ENCODE data around the gene CD63.
A peak's percentile ranks its signal among the peaks of the same experiment; 100 is the strongest.

CD63 gene

DNA sequence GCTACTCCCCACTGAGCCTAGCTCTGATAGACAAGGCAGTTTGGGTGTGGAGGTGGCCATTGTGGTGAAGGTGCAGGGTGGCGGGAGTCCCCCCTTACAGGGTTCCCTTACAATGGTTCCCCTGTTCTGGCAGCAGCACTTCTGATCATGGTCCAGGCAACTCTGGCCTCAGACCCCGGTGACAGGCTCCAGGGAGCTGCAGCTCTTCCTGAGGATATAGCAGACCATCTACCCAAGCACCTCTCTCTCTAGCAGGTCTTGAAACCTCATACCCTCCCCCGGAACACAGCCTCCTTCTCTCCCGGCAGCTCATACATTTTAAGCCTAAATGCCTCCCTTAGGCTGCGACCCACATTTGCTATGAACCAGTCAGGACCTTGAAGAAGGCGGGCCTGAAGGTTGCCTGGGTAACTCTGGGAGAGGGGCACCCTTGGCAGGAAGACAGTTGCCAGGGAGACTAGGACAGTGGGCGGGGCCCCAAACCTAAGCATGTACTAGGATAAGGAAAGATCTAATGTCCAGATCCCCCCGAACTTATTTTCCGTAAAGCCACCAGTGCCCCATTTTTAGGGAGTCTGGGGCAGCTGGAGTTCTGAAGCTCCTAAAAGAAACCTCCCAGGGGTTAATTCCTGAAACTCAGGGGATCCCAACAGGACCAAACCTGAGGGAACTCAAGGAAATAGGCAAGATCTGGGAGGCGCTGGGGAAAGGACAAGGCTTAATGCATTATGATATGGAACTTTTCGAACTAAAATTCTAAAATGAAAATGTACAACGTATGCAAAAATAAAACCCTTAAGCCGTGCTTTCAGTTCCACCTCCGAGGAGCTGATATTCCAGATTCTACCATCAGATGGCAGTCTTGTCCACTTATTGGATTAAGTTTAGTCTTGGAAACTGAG, 9.6 kb upstream of the CD63 start:
- DNase-seq, result peak; percentile 90

DNA sequence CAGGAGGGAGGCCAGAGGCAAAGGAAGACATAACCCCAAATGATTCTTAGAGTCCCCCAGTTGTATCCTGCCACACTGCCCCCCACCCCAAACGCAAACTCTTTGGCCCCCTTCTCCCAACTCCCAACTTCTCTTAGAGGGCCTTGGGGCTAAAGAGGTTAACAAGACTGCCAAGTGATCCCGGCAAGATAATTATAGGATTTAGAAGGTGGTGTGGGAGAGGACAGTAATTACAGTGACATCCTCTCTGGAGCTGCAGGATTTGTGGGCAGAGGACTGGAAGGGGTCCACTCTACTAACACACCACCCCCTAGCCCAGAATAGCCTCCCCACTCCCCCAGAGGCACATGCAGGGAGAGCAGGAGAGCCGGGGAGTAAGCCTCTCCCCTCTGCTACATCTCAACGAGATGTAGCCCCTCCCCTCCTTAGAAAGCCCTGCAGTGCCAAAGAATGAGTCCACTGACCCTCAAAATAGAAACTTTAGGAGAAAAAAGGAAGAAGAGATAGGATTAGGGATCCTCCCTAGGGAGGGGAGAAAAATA, 8.8 kb upstream of the CD63 start:
- DNase-seq, result no peak

GRCh38 chr12:55736780-55737580, 8.2 kb upstream of the CD63 start:
- peak; percentile 64 for DNase-seq

- no peak for DNase-seq
Observed at GRCh38 chr12:55736076-55736475, 7.3 kb upstream of the CD63 start.

- DNase-seq, result no peak
Observed at GRCh38 chr12:55734595-55734994, 5.8 kb upstream of the CD63 start.

DNA sequence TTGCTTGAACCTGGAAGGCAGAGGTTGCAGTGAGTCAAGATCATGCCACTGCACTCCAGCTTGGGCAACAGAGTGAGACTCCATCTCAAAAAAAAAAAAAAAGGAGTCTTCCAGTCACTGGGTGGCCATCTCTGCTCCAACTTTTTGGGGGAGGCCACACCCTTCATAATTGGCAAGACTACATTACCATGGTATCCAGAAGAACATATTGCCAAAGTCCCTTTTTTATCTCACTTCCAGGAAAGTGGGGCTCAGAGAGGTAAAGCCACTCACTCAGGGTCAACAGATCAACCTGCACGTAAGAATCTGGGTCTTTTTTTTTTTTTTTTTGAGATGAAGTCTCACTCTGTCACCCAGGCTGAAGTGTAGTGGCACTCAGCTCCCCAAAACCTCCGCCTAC, 5.0 kb upstream of the CD63 start:
- DNase-seq, result no peak

DNA sequence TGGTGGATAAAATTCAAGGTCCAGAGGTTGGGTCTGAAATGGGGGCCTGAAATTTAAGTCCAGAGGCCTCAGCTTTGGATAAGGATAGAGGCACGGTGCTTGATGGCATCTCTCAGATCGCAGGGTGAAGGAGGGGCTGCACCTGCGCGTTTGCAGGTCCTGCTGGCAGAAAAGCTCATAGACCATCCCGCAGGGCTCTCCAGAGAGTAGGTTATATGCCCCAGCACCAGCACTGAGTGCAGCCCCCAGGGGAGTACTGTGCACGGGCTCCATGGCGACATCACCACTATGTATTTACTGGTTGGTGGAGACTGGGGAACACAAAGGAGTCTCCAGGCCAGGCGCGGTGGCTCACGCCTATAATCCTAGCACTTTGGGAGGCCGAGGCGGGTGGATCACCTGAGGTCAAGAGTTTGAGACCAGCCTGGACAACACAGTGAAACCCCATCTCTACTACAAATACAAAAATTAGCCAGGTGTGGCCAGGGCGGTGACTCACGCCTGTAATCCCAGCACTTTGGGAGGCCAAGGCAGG, 4.3 kb upstream of the CD63 start:
- no peak for DNase-seq

DNA sequence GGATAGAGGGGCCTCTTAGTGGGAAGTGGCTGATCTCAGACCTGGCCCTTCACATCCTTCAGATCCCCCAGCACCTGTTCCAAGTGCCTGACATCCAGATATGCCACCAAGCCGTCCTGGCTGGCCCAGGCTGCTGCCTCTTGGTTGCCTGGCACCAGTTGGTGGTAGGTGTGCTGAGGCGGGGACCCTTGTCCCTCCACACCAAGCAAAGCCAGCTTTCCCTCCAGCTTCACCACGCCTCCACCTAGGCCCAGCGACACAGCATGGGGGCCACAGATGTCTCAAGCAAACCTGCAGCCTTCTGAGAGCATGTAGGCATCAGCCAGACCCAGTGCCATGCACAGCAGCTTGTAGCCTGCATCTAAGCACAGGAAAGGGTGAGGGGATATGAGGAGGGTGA, 3.5 kb upstream of the CD63 start:
- no peak for DNase-seq

DNA sequence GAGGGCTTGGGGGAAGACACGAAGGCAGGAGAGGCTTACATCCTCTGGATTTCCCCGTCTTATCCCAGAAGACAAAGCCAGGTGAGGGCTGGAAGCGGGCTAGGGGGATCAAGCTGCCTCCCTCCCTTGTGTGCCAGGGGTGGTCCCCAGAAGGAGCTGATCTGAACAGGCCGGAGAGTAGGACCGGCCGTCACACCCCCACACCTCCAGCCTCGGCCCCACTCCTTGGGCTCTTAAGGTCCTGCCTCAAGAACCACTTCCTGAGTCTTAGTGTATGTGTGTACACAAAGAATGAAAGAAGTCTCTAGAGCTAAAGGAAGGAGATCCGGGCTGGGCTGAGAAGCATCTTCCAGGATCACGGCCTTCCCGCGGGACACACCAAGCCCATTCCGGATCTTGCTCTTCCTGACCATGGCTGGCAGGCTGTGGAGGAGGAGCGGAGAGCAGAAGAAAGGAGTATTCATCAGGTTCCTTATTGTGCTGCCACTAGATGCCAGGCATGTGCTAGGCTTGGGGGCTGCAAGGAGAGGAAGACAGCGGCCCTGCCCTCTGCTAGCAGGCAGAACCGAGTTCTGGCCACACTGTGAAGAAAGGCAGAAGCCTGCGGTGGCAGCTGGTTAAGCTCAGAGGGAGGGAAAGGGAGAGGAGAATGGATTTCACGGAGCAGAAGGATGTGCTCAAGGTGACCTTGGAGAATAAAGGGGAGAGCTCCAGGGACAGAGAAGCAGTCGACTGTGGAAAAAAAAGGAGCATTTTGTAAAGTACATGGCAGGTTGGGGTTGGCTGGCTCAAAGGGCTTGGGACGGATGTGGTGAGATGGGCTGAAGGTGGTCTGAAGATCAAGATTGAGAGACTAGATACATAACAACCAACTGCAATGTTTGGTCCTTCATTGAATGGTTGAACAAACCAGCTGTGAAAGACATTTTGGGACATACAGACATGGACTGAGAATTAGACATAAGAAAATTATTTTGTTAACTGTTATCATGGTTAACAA, 1.3 kb upstream of the CD63 start:
- peak; percentile 59 for DNase-seq

DNA sequence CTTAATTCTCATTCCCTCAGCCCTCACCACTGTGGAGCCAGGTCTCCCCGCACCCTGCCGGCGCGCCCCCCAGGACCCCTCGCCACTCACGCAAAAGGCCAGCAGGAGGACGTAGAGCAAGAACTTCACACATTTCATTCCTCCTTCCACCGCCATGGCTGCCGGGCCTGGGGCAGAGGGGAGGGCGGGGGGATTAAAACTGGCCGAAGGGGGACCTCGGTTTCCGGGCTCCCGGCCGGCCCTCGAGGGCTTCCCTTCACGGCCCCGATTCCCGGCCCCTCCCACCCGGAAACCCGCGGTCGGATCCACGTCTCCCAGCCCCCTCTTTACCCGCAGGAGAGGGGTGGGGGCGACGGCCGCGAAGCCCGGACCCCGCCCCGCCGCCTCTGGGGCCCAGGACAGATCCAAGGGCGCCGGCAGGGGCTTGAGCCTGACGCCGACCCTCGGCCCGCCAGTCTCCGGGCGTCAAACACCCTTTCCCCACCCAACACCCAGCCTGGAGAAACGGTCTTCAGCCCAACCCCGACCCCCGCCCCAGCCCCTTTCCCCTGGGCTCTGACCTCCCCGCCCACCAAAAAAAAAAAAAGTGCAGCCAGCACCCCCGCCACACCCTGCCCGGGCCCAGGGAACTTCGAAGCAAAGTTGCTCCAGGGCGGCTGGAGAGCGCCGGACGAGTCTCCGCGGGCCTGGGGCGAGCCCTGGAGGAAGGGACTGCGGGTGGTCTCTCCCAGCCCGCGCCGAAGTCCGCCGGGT, 447 bp downstream of the CD63 start:
- DNase-seq, result peak; percentile 72

- no peak for DNase-seq
Observed at GRCh38 chr12:55727643-55728185, 1.1 kb downstream of the CD63 start.

GRCh38 chr12:55726971-55727370, 1.8 kb downstream of the CD63 start:
- DNase-seq, result no peak

GRCh38 chr12:55725556-55725955, 3.3 kb downstream of the CD63 start:
- no peak for DNase-seq

DNA sequence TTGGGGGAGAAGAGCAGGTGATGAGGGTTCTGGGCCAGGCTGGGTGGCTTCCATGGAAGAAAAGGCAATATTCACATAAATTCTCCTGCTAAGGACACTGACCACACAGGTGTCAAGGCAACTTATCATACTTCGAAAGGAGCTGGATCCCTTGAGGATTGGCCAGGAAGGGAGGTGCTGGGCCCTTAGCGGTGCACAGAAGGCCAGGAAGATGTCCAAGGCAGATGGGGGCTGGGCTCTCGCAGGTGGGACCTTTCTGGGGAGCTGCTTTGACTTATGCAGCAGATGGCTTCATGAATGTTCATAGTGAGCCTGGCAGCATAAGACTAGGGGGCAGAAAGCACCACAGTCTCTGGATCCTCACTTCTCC, 3.9 kb downstream of the CD63 start:
- no peak for DNase-seq

DNA sequence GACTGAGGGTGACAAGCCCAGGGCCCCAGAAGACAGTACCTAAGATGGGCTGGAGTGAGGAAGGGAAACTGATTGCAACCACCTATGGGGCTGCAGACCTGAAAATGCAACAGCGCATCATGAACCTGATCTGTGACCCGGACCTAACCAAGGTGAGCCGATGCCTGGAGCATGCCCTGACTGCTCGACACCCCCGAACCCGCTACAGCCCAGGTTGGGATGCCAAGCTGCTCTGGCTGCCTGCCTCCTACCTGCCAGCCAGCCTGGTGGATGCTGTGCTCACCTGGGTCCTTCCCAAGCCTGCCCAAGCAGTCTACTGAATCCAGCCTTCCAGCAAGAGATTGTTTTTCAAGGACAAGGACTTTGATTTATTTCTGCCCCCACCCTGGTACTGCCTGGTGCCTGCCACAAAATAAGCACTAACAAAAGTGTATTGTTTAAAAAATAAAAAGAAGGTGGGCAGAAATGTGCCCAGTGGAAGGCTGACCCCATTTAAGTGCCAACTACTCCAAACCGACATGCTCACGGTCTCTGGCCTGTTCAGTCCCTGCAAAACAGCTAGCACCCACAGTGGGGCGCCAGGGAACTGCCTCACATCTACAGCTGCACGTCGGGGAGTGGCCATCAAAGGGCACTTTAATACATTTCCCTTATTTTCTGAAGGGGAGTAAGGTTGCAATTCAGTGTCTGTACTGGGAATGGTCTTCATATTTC, 4.4 kb downstream of the CD63 start:
- DNase-seq, result peak; percentile 59

DNA sequence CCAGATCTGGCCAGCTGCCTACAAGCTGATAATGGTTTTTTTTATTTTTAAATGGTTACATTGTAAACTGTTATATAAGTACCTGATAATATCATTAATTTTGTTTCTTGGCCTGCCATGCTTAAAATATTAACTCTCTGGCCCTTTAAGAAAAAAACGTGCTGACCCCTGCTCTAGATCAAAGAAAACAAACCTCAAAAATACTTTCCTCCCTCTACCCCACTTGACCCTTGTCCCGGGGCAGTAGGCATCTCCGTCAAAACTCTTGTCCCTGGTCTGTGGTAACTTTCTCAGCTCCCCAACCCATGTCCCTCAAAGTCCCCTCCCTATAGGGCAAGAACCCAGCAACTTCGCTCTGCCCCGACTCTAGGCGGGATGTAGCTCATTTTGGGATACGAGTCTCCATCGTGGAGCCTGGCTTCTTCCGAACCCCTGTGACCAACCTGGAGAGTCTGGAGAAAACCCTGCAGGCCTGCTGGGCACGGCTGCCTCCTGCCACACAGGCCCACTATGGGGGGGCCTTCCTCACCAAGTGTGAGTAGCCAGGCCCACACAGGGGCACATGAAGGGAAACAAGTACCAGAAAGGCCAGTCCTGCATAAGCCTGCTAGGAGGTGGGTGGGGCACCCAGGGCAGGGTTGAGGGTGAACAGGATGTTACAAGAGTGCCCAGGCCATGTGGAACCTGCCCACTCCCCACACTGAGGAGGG, 5.1 kb downstream of the CD63 start:
- DNase-seq, result no peak

- no peak for DNase-seq
Observed at GRCh38 chr12:55722948-55723347, 5.9 kb downstream of the CD63 start.

DNA sequence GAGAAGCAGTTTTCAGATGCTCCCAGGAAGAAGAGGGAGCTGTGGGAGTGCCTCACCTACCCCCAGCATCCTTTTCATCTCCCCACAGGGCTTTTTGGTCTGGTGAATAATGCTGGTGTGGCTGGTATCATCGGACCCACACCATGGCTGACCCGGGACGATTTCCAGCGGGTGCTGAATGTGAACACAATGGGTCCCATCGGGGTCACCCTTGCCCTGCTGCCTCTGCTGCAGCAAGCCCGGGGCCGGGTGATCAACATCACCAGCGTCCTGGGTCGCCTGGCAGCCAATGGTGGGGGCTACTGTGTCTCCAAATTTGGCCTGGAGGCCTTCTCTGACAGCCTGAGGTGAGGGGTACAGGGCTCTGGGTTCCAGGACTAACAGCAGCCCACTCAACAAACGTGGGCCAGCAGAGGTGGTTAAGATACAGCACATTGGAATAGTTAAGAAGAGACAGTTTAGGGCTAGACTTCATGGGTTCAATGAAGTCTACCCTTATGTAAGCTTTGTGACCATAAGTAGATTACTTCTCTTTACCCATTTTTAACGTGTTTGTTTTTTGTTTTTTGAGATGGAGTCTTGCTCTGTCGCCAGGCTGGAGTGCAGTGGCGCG, 7.1 kb downstream of the CD63 start:
- no peak for DNase-seq

DNA sequence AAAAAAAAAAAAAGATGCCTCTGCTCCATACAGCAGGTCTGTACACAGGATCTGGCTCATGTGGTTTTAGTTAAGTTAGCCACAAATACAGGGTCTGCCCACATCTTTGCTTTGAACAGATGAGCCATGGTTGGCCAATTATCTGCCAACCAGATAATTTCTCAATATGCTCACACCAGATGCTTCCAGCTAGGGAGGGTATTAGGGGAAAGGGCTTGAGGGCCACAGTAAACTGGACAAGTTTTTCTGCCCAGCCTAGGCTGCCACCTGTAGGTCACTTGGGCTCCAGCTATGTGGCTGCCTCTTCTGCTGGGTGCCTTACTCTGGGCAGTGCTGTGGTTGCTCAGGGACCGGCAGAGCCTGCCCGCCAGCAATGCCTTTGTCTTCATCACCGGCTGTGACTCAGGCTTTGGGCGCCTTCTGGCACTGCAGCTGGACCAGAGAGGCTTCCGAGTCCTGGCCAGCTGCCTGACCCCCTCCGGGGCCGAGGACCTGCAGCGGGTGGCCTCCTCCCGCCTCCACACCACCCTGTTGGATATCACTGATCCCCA, 7.8 kb downstream of the CD63 start:
- DNase-seq, result peak; percentile 85

Data from fibroblast of skin of right quadriceps (primary cell).